ENCODE measurements around the gene SH3RF1. TPM values are rescaled to one million over a fixed set of nuclear protein-coding genes. Genes with fewer than 3 reads are reported as not detected.

SH3RF1 gene
- total RNA-seq, 2 experiments from 2014 or later, result 0.34 TPM

GRCh38 chr4:169260217-169260866 is 10.4 kb downstream of the SH3RF1 start:
- POLR2A ChIA-PET, result no interaction called here
- H3K4me1 Mint-ChIP-seq (ENCODE audit: low read depth), result no peaks in the 10 kb centered on the region
- peaks cover 31% of the 10 kb centered on the region for H3K27me3 Mint-ChIP-seq
- intact Hi-C loops (cut with micrococcal nuclease), result no loop called here
- DNase-seq (no peak), ATAC-seq (no peak)
- H3K27ac Mint-ChIP-seq, result no peak overlapping the region
- no peak overlapping the region for H3K4me3 Mint-ChIP-seq
- no peaks in the 10 kb centered on the region for H3K9me3 Mint-ChIP-seq
- CTCF ChIA-PET, result interaction anchor here (1.4 kb wide), 1 partner anchor 9 kb away, joined by 7 read pairs; no protein-coding TSS in a partner anchor
- H3K36me3 Mint-ChIP-seq (ENCODE audit: low read depth), result no peaks in the 10 kb centered on the region
- no peak for TF ChIP-seq CTCF (IDR thresholded peaks at IDR 0.05)

- H3K4me3 Mint-ChIP-seq, result no peak overlapping the region
- no peaks in the 10 kb centered on the region for H3K4me1 Mint-ChIP-seq (ENCODE audit: low read depth)
- H3K36me3 Mint-ChIP-seq (ENCODE audit: low read depth), result no peaks in the 10 kb centered on the region
- no peaks in the 10 kb centered on the region for H3K9me3 Mint-ChIP-seq
- intact Hi-C loops (cut with micrococcal nuclease), result no loop called here
- no peak for TF ChIP-seq CTCF (IDR thresholded peaks at IDR 0.05)
- ATAC-seq (no peak), DNase-seq (no peak)
- POLR2A ChIA-PET, result interaction anchor here (0.6 kb wide), 1 partner anchor 352 kb away, joined by 3 read pairs; no protein-coding TSS in a partner anchor
- CTCF ChIA-PET, result no interaction called here
- H3K27ac Mint-ChIP-seq, result no peak overlapping the region
- H3K27me3 Mint-ChIP-seq, result peaks cover 26% of the 10 kb centered on the region
These were observed 11.5 kb downstream of the SH3RF1 start for GRCh38 chr4:169259271-169259670.

GRCh38 chr4:169258141-169258540 is 12.6 kb downstream of the SH3RF1 start:
- no peak for ATAC-seq
- H3K9me3 Mint-ChIP-seq, result no peaks in the 10 kb centered on the region
- no peak overlapping the region for H3K27ac Mint-ChIP-seq
- TF ChIP-seq CTCF (IDR thresholded peaks at IDR 0.05), result no peak
- intact Hi-C loops (cut with micrococcal nuclease), result no loop called here
- peaks cover 21% of the 10 kb centered on the region for H3K27me3 Mint-ChIP-seq
- POLR2A ChIA-PET, result no interaction called here
- CTCF ChIA-PET, result no interaction called here
- H3K36me3 Mint-ChIP-seq (ENCODE audit: low read depth), result no peaks in the 10 kb centered on the region
- no peaks in the 10 kb centered on the region for H3K4me1 Mint-ChIP-seq (ENCODE audit: low read depth)
- no peak for DNase-seq
- H3K4me3 Mint-ChIP-seq, result no peak overlapping the region

- Mint-ChIP-seq H3K9me3 (no peaks in the 10 kb centered on the region), H3K36me3 (ENCODE audit: low read depth) (no peaks in the 10 kb centered on the region), H3K27ac (no peak overlapping the region), H3K4me3 (no peak overlapping the region), H3K27me3 (peaks cover 16% of the 10 kb centered on the region), H3K4me1 (ENCODE audit: low read depth) (no peaks in the 10 kb centered on the region)
- ChIA-PET POLR2A (interaction anchor here (0.7 kb wide), 1 partner anchor 1571 kb away, joined by 3 read pairs; no protein-coding TSS in a partner anchor), CTCF (no interaction called here)
- no peak for TF ChIP-seq CTCF (IDR thresholded peaks at IDR 0.05)
- intact Hi-C loops (cut with micrococcal nuclease), result no loop called here
- DNase-seq (no peak), ATAC-seq (no peak)
These were observed 13.6 kb downstream of the SH3RF1 start for GRCh38 chr4:169256856-169257761.

DNA sequence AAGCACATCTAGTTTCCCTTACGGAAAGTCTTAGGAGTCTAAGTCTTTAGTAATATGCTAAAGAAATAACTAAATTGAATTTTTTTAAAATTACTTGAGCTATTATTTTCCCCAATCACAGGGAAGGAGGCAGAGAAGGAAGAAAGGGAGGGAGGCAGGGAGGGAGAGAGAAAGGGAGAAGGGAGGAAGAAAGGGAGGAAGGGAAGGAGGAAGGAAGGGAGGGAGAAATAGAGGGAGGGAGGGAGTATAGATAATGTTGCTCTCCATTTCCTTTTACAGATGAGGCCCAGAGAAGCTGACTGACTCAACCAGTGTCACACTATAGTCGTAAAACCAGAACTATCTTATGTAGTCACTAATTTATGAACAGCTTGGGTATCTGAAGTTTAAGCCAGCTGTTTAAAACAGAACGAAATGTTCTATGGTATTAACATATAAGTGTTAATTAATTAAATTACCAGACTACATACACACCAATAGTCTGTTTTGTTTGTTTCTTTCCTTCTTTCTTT is 14.6 kb downstream of the SH3RF1 start:
- peaks cover 13% of the 10 kb centered on the region for H3K27me3 Mint-ChIP-seq
- H3K9me3 Mint-ChIP-seq, result no peaks in the 10 kb centered on the region
- no peak for DNase-seq
- intact Hi-C loops (cut with micrococcal nuclease), result no loop called here
- no peak for TF ChIP-seq CTCF (IDR thresholded peaks at IDR 0.05)
- no peaks in the 10 kb centered on the region for H3K4me1 Mint-ChIP-seq (ENCODE audit: low read depth)
- H3K36me3 Mint-ChIP-seq (ENCODE audit: low read depth), result no peaks in the 10 kb centered on the region
- no peak overlapping the region for H3K4me3 Mint-ChIP-seq
- CTCF ChIA-PET, result no interaction called here
- ATAC-seq, result no peak
- POLR2A ChIA-PET, result no interaction called here
- no peak overlapping the region for H3K27ac Mint-ChIP-seq

Measured in activated CD8-positive, alpha-beta T cell treated with anti-CD3 and anti-CD28 coated beads for 36 hours (primary cell).